ENCODE results near the gene RNU1-1.

DNA sequence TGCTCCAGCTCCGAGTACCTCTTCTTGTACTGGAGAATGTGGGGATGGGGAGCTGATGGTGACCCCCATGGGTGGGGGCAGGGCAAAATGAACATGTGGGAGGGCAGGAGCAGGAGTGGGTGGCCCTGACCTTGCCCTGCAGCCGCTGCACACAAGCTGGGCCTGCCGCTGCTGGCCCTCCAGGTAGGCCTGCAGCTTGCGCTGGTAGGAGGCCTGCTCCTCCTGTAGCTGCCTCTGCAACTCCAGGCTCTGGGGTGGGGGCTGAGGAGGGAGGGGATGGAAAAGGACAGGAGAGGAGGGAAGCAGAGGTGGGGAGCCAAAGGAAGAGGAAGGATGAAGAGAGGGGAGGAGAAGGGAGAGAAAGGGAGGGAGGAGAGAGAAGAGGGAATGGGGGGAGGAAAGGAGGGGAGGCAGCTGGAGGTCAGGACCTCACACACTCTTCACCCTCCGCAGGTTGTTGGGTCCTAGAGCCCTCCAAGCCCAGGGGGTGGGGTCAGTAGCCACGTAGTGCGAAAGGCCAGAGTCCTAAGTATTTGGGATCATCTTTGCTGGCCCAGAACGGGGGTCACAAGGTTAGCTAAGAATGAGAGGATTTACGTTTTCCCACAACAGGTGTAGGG, 22.9 kb downstream of the RNU1-1 start:
- TF ChIP-seq, protein P1, sequence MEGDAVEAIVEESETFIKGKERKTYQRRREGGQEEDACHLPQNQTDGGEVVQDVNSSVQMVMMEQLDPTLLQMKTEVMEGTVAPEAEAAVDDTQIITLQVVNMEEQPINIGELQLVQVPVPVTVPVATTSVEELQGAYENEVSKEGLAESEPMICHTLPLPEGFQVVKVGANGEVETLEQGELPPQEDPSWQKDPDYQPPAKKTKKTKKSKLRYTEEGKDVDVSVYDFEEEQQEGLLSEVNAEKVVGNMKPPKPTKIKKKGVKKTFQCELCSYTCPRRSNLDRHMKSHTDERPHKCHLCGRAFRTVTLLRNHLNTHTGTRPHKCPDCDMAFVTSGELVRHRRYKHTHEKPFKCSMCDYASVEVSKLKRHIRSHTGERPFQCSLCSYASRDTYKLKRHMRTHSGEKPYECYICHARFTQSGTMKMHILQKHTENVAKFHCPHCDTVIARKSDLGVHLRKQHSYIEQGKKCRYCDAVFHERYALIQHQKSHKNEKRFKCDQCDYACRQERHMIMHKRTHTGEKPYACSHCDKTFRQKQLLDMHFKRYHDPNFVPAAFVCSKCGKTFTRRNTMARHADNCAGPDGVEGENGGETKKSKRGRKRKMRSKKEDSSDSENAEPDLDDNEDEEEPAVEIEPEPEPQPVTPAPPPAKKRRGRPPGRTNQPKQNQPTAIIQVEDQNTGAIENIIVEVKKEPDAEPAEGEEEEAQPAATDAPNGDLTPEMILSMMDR (IDR thresholded peaks at IDR 0.05) = no peak
- TF ChIP-seq POLR2A (IDR thresholded peaks at IDR 0.05) = no peak

All from esophagus squamous epithelium (tissue), 4 donors.